T-helper 17 cell (primary cell): Measurements from ENCODE around the gene FUT3. TPM values are rescaled to one million over a fixed set of nuclear protein-coding genes. Genes with fewer than 3 reads are reported as not detected.

Experiments
- ATAC-seq: fragments of 150-1000 bp; cut with Tn5 transposase; 2 replicates; pipeline ENCODE4 v1.10.0; 2021; ENCODE audit warnings: mild to moderate bottlenecking, moderate library complexity
- DNase-seq, 3 donors: peaks; one replicate each; pipeline versions ENCODE4 v3.0.0 to v3.0.0-alpha.2; 2020 to 2021
- H3K9me3 ChIP-seq: one replicate; pipeline ENCODE4 v1.7.0; 2013; ENCODE audit warnings: low read length, mild to moderate bottlenecking; ENCODE audit not compliant: control insufficient read depth, poor library complexity, severe bottlenecking
- H3K27ac Mint-ChIP-seq: one replicate; pipeline ENCODE4 v1.8.0; 2022; ENCODE audit warnings: mild to moderate bottlenecking, moderate library complexity, mixed read lengths
- H3K27me3 Mint-ChIP-seq: one replicate; pipeline ENCODE4 v1.8.0; 2022; ENCODE audit warnings: mixed read lengths
- H3K36me3 Mint-ChIP-seq: one replicate; pipeline ENCODE4 v1.8.0; 2022; ENCODE audit warnings: low read depth, mixed read lengths
- H3K4me1 Mint-ChIP-seq: one replicate; pipeline ENCODE4 v1.8.0; 2022; ENCODE audit warnings: mild to moderate bottlenecking, mixed read lengths
- H3K4me3 Mint-ChIP-seq: one replicate; pipeline ENCODE4 v1.8.0; 2022; ENCODE audit warnings: mild to moderate bottlenecking, moderate library complexity, mixed read lengths
- total RNA-seq, 4 donors: library from RNA in 2 of 4; stranded (reverse) in 2 of 4; gene quantifications; one replicate each; pipeline ENCODE4 v1.2.3 and lab custom pipeline; 2022 to 2026

FUT3 gene
- total RNA-seq, 2 donors from 2014 or later: 0.50 TPM; not detected in 1

DNA sequence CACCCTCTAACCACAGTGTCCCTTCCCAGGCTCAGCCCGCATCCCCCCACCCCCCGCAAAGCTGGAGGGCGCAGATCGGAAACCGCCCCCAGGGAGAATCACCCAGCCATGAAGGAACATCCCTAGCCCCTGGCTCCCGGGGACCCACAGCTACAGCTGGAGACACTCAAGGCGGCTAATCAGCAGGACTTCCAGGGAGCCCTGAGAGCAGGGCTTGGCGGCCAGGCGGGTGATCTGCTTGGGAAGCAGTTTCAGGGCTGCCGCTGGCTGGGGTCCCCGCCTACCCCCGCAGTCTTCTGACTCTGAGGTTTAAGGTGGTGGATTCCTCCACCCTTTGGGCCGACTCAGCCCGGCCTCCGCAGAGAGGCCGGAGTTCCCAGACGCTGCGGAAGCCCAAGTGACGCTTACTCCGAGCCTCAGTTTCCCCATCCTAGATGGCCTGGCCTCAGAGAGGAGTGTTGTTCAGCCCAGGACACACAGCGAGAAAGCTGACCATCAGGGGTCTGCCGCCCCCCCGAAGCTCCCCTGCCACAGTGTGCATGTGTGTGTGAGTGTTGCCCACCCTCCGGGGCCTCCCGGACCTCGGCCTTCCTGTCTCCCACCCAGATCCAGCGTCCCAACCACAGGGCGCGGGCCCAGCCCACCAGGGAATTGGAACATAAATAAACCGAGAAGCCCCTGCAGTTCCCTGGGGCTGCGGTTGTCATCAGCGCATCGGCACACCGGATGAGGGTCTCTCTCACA is 21.5 kb downstream of the FUT3 start:
- H3K4me1 Mint-ChIP-seq: peaks cover 6% of the 10 kb centered on the region
- H3K9me3 ChIP-seq: no peaks in the 10 kb centered on the region
- H3K27ac Mint-ChIP-seq: peak overlapping the region; percentile 60
- H3K4me3 Mint-ChIP-seq: no peak overlapping the region
- peaks cover 8% of the 10 kb centered on the region for H3K27me3 Mint-ChIP-seq
- H3K36me3 Mint-ChIP-seq: peaks cover 4% of the 10 kb centered on the region
- DNase-seq (no peak), ATAC-seq (no peak)

DNA sequence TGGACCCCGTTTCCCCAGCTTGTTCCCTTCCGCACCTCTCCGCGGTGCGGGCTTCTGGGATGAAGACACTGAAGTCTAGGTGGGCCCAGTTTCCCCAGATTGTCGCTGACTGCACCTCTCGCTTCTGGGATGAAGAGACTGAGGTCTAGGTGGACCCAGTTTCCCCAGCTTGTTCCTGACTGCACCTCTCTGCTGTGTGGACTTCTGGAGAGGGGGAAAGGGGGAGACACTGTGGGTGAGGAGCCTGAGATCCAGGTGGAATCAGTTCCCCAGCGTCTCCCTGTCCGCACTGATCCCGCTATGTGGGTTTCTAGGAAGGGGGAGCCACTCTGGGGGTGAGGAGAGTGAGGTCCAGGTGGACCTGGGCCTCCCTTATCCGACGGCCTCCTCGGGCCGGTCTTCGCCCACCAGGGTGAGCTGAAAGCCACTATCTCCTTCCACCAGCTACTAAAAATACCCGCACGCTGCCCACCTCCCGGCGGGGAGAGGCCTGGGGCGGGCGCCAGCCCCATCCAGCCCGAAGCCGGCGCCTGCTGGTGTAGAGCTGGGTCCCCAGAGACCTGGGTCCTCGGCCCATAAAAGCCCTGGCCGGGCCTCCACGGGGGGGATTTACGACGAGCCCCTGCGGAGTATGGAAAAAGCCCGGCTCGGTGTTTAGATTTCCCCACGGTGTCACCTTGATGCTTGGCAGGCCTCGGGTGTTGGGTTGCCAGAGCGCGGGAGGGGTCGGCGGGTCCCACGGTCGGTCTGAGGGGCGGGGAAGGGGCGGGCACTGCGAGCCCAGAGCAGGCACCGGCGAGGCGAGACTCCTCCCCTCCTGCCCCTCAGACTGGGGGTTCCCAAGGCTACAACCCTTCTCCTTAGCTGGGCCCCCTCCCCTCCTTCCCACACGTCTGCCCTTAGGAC is 22.3 kb downstream of the FUT3 start:
- H3K27ac Mint-ChIP-seq: peak overlapping the region; percentile 77

DNA sequence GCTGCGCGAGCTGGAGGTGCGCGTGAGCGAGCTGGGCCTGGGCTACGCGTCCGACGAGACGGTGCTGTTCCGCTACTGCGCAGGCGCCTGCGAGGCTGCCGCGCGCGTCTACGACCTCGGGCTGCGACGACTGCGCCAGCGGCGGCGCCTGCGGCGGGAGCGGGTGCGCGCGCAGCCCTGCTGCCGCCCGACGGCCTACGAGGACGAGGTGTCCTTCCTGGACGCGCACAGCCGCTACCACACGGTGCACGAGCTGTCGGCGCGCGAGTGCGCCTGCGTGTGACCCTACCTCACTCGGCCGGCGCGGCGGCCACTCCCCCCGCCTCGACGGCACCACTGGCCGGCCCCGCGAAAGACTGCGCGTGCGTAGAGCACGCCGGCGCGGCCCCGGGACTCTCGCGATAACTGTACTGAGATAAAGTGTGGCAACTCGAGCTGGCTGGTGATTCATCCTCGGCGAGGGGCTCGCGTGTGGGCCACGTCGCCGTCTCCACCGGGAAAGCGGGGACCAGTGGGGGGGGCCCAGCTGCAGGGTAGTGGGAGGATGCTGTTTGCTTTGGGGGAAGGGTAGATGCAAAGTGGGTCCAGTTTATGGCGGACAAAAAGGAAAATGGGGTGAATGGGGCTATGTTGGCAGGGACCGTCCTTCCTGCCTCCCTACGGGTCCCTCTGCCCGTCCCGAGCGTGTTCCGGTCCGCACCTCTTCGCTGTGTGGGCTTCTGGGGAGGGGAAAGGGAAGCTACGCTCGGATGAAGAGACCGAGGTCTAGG is 23.2 kb downstream of the FUT3 start:
- Mint-ChIP-seq H3K27me3 (peaks cover 8% of the 10 kb centered on the region), H3K36me3 (peaks cover 4% of the 10 kb centered on the region), H3K4me1 (peaks cover 6% of the 10 kb centered on the region), H3K4me3 (peak overlapping the region; percentile 89), H3K27ac (peak overlapping the region; percentile 77)
- ATAC-seq: peak; percentile 86
- DNase-seq: peak; percentile 83 to 92 (median 91)
- H3K9me3 ChIP-seq: no peaks in the 10 kb centered on the region

More for the DNA sequence above, 22.3 kb downstream of the FUT3 start:
- Mint-ChIP-seq H3K4me3 (peak overlapping the region; percentile 89), H3K27me3 (peaks cover 8% of the 10 kb centered on the region), H3K4me1 (peaks cover 6% of the 10 kb centered on the region), H3K36me3 (peaks cover 4% of the 10 kb centered on the region)
- ATAC-seq (no peak), DNase-seq (no peak)
- no peaks in the 10 kb centered on the region for H3K9me3 ChIP-seq

DNA sequence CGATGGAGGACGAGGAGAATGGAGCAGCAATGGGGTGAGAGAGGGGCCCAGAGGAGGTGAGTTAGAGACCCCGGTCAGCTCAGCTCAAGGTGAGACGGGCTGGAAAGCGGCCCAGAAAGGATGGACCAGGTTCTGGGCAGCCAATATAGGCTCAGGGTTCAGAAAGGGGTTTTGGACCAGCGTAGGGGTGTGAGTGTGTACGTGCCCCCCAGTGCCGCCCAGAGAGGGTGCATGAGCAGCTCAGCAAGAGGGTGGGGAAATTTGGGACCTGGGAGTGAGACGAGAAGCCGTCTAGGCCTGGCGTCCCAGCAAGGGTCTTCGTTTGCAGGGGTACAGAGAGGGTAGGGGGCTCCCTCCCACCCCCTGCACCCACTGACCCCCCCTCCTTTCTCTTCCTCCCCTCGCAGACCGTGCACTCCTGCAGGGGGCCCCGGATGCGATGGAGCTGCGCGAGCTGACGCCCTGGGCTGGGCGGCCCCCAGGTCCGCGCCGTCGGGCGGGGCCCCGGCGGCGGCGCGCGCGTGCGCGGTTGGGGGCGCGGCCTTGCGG is 23.8 kb downstream of the FUT3 start:
- H3K4me1 Mint-ChIP-seq: peaks cover 6% of the 10 kb centered on the region
- no peak for ATAC-seq

DNA sequence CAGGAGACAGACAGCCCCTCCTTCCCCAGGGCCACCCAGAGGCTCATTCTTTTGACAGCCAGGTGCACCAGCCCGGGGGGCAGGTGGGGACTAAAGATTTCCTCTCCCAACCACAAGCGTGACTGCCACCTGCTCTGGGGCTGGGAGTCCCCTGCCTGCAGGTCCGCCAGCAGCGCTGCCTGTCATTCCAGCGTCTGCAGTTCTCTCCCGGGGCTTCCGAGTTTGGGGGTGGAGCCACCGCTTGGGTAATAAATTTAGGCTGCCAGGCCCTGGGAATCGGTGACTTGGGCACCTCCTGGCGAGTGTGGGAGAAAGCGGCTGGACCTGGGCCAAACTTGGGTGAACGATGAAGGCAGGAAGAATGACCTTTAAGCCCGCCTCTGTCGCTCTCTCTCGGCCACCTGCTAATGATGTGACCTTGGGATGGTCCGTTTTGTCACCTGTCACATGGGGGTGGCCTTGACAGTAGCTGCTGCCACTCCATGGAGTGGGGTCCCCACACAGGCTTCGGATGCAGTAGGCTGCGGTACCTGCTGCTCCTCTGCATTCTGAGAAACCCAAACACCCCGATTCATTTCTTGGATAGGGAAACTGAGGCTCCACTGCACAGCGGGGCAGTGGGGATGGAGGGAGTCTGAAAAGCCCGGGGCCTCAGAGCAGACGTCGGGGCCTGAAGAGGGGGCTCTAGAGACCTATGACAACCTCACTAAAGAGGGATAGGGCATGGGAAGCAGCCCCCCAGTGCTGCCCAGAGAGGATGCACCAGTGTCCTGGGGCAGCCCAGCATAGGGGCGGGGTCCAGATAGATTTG is 24.5 kb downstream of the FUT3 start:
- peaks cover 4% of the 10 kb centered on the region for H3K36me3 Mint-ChIP-seq
- ATAC-seq (no peak), DNase-seq (no peak)
- H3K9me3 ChIP-seq: no peaks in the 10 kb centered on the region
- peaks cover 6% of the 10 kb centered on the region for H3K4me1 Mint-ChIP-seq
- peak overlapping the region; percentile 88 for H3K4me3 Mint-ChIP-seq
- H3K27ac Mint-ChIP-seq: peak overlapping the region; percentile 88
- no peaks in the 10 kb centered on the region for H3K27me3 Mint-ChIP-seq

More for the DNA sequence above, 23.8 kb downstream of the FUT3 start:
- no peak for DNase-seq
- H3K27ac Mint-ChIP-seq: peak overlapping the region; percentile 88
- peaks cover 5% of the 10 kb centered on the region for H3K27me3 Mint-ChIP-seq
- H3K4me3 Mint-ChIP-seq: peak overlapping the region; percentile 89
- H3K9me3 ChIP-seq: no peaks in the 10 kb centered on the region
- peaks cover 4% of the 10 kb centered on the region for H3K36me3 Mint-ChIP-seq

DNA sequence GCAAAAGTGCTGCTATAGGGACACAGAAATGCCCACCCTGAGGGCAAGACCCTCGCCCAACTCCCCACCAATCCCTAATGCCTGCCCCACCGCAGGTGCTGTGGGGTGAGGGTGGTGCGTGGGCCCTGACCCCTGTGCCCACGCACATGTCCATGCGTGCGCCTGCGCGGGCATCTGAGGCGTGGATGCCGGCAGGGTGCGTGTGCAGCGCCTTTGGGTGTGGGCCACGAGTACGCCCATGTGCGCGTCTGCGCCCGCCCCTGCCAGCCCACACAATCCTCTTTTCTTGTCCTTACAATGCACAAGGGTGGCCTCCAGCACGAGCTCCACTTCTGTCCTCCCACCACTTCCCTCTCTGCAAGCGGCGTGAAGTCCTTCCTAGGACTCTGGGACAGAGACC is 26.1 kb downstream of the FUT3 start:
- H3K27me3 Mint-ChIP-seq: no peaks in the 10 kb centered on the region
- no peak overlapping the region for H3K4me3 Mint-ChIP-seq
- no peak overlapping the region for H3K27ac Mint-ChIP-seq
- no peak for ATAC-seq
- DNase-seq: no peak
- peaks cover 6% of the 10 kb centered on the region for H3K4me1 Mint-ChIP-seq
- H3K36me3 Mint-ChIP-seq: peaks cover 3% of the 10 kb centered on the region
- H3K9me3 ChIP-seq: no peaks in the 10 kb centered on the region

DNA sequence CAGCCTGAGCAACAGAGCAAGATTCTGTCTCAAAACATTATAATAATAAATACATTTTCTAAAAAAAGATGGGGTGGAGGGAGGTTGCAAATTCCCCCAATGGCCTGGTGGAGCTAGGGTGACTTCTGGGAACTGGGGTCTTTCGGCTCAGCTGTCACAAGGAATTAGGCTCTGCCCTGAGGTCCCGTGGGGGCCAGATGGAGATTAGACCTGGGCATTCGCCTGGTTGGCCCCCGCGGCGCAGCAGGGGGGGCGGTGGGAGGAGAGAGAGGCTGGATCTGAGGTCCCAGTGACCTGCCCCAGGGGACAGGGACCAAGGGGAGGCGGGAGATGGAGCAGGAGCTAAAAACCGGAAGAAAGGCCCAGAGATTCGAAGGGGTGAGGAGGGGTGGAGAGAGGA is 26.5 kb downstream of the FUT3 start:
- Mint-ChIP-seq H3K4me1 (peaks cover 7% of the 10 kb centered on the region), H3K4me3 (no peak overlapping the region), H3K27ac (no peak overlapping the region), H3K36me3 (peaks cover 2% of the 10 kb centered on the region), H3K27me3 (no peaks in the 10 kb centered on the region)
- DNase-seq (no peak), ATAC-seq (no peak)
- H3K9me3 ChIP-seq: no peaks in the 10 kb centered on the region

DNA sequence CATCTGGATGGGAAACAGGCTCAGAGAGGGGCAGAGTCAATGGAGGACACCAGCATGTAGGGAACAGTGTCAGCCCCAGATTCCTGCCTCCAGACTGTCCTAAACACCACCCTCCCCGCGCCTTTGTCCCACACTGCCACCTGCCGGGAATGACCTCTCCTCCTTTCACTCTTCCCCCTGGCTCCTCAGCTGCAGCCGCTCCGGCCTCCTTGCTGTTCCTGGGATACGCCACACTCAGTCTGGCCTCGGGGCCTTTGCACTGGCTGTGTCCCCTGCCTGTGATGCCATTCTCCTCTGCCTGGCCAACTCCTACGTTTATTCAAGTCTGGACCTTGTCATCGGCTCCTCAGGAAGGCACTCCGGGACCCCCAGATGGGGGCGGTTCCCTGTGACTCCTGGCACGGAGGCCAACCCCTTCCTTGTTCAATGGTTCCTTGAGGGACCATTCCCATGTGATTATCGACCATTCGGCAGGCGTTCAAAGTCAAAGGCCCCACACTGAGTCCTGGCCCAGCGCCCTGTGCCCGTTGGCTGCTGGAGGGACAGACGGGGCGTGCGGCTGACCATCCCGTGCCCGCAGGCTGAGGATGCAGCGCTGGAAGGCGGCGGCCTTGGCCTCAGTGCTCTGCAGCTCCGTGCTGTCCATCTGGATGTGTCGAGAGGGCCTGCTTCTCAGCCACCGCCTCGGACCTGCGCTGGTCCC is 27.5 kb downstream of the FUT3 start:
- DNase-seq: no peak
- Mint-ChIP-seq H3K27ac (no peak overlapping the region), H3K27me3 (no peaks in the 10 kb centered on the region), H3K36me3 (peaks cover 2% of the 10 kb centered on the region), H3K4me3 (no peak overlapping the region), H3K4me1 (peaks cover 9% of the 10 kb centered on the region)
- no peaks in the 10 kb centered on the region for H3K9me3 ChIP-seq
- no peak for ATAC-seq

DNA sequence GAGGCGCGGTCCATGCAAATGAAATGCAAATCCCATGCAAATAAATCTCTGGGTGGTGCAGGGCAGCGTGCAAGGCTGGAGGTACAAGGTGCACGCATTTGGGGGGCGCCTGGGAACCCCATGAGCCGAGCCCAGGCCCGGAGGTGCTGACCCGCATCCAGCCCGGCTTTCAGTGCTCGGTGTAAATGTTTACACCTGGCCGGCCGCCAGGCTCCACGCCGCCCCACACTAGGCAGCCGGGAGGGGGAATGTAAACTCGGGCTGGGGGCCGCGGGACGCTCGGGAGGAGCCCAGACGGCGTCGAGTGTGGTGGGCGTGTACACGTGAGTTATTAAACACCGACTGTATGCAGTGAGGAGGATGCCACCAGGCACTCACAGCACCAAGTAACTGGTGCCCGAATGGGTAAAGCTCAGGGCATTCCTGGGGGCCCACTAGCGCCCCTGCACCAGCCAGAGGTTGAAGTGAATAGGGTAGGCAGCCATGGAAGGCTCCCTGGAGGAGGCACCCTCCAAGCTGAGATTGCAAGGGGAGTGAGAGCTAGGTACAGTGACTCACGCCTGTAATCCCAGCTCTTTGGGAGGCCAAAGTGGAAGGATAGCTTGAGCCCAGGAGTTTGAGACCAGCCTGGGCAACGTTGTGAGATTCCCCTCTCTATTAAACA is 28.9 kb downstream of the FUT3 start:
- Mint-ChIP-seq H3K36me3 (peaks cover 2% of the 10 kb centered on the region), H3K27me3 (no peaks in the 10 kb centered on the region), H3K4me3 (no peak overlapping the region), H3K27ac (no peak overlapping the region), H3K4me1 (peaks cover 9% of the 10 kb centered on the region)
- no peak for ATAC-seq
- no peak for DNase-seq
- no peaks in the 10 kb centered on the region for H3K9me3 ChIP-seq

DNA sequence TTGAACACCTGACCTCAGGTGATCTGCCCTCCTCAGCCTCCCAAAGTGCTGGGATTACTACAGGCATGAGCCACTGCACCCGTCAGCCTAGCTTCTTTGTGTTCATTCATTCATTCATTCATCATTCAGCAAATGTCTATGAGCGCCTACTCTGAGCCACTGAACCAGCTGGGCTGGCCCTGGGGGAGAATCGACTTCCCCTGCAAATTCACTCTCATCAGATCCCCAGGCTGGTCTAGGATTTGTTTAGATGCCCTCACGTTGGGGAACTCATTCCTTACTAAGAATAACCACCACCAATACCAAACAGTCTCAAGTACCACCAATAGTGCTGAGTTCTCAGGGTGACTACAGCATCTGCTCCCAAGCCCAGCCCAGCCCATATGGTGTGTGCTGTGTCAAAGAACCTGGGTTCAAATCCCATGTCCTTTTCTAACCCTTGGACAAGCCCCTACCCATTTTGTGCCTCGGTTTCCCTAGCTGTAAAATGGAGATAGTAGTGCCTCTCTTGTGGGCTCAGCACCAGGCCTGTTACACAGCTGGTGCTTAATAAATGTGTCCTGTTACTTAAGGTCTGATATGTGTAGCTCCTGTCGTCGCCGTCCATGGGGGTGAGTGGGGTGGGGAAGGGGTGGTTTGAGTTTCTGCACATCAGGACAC is 29.6 kb downstream of the FUT3 start:
- H3K4me1 Mint-ChIP-seq: peaks cover 10% of the 10 kb centered on the region
- H3K27ac Mint-ChIP-seq: peak overlapping the region; percentile 41
- H3K9me3 ChIP-seq: no peaks in the 10 kb centered on the region
- DNase-seq (no peak), ATAC-seq (no peak)
- H3K36me3 Mint-ChIP-seq: no peaks in the 10 kb centered on the region
- H3K4me3 Mint-ChIP-seq: no peak overlapping the region
- H3K27me3 Mint-ChIP-seq: no peaks in the 10 kb centered on the region

DNA sequence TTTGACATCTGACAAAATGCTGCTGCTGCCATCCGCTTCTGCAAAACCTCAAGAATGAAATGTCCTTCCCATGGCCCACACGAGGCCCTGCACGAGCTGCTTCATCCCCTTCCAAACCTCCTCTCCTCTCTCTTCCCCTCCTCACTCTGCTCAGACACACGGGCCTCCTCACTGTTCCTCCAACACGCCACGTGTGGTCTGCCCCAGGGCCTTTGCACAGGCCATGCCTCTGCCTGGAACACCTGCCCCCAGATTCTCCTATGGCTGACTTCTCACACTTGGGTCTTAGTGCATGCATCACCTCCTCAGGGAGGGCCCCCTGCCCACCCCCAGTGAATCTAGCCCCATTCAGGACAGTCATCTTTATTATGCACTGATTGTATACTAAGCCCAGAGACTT is 30.5 kb downstream of the FUT3 start:
- Mint-ChIP-seq H3K27ac (no peak overlapping the region), H3K4me3 (no peak overlapping the region), H3K27me3 (no peaks in the 10 kb centered on the region), H3K4me1 (peaks cover 10% of the 10 kb centered on the region), H3K36me3 (no peaks in the 10 kb centered on the region)
- ATAC-seq: no peak
- no peaks in the 10 kb centered on the region for H3K9me3 ChIP-seq
- no peak for DNase-seq
